Testis (tissue), 2 donors: Measurements from ENCODE around the gene HPCAL4.

Source experiments
- POLR2A ChIP-seq: fragments of 450-650 bp; IDR thresholded peaks from one replicate; pipeline ENCODE4 v1.6.1; 2017; ENCODE audit warnings: antibody characterized with exemption, mild to moderate bottlenecking, moderate library complexity
- TF ChIP-seq, protein P1 (sequence below), 3 experiments: fragments of 450-650 bp in 2 of 3; fragments of 200-600 bp in 1 of 3; sonication (generic) in 1 of 3; IDR thresholded peaks; one replicate each; pipeline ENCODE4 v1.5.1; 2016 to 2019; ENCODE audit warnings: antibody characterized with exemption in 3 of 3, mild to moderate bottlenecking in 2 of 3, moderate library complexity in 1 of 3

DNA sequence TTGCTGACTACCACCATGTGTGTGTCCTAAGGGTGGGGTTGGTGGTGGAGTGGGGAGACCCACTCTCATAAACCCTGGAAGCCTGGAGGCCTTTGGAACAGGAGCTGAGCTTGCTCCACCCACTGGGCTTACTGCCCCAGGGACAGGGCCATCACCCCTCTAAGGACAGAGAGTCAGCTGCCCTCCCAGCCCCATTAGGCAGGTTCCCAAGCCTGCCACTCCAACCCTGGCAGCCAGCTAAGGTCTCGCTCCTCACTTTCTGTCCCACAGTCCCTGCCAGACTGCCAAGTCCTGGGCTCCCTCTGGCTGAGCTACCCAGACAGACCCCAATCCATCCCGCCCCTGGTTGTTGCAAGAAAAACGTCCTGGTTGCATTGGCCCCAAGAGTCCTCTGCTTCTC, 23.1 kb downstream of the HPCAL4 start:
- TF ChIP-seq, protein P1, sequence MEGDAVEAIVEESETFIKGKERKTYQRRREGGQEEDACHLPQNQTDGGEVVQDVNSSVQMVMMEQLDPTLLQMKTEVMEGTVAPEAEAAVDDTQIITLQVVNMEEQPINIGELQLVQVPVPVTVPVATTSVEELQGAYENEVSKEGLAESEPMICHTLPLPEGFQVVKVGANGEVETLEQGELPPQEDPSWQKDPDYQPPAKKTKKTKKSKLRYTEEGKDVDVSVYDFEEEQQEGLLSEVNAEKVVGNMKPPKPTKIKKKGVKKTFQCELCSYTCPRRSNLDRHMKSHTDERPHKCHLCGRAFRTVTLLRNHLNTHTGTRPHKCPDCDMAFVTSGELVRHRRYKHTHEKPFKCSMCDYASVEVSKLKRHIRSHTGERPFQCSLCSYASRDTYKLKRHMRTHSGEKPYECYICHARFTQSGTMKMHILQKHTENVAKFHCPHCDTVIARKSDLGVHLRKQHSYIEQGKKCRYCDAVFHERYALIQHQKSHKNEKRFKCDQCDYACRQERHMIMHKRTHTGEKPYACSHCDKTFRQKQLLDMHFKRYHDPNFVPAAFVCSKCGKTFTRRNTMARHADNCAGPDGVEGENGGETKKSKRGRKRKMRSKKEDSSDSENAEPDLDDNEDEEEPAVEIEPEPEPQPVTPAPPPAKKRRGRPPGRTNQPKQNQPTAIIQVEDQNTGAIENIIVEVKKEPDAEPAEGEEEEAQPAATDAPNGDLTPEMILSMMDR (IDR thresholded peaks at IDR 0.05), result no peak
- TF ChIP-seq POLR2A, result no peak
